Ovary (tissue), 9 donors: ENCODE results near the gene TMEM178A. TPM values are rescaled to one million over a fixed set of nuclear protein-coding genes. Genes with fewer than 3 reads are reported as not detected.

Experiments
- DNase-seq, 5 donors: peaks; one replicate each; pipeline ENCODE4 v3.0.0-alpha.2; 2019 to 2020
- H3K27ac ChIP-seq, 2 donors: fragments of 200-600 bp; one replicate each; pipeline versions ENCODE4 v1.5.1 to v1.8.0; 2019 to 2022
- H3K27me3 ChIP-seq: fragments of 200-600 bp; one replicate; pipeline ENCODE4 v1.8.0; 2022
- H3K36me3 ChIP-seq: fragments of 200-600 bp; sonication (generic); one replicate; pipeline ENCODE4 v1.5.1; 2019
- H3K4me1 ChIP-seq: one replicate; pipeline ENCODE4 v1.8.1; 2013; ENCODE audit warnings: mild to moderate bottlenecking, moderate library complexity; ENCODE audit not compliant: insufficient read depth
- H3K4me3 ChIP-seq: fragments of 200-600 bp; sonication (generic); one replicate; pipeline ENCODE4 v1.5.1; 2017
- H3K9me3 ChIP-seq, 2 donors: fragments of 200-600 bp in 1 of 2; sonication (generic) in 1 of 2; one replicate each; pipeline versions ENCODE4 v1.5.1 to v1.8.1; 2013 to 2019; ENCODE audit warnings: mild to moderate bottlenecking in 1 of 2, moderate library complexity in 1 of 2
- CTCF ChIP-seq, 3 donors: fragments of 450-650 bp in 2 of 3; fragments of 200-600 bp in 1 of 3; IDR thresholded peaks; one replicate each; pipeline versions ENCODE4 v1.5.1 to v1.8.0; 2016 to 2022; ENCODE audit warnings: antibody characterized with exemption in 3 of 3, mild to moderate bottlenecking in 1 of 3
- EP300 ChIP-seq: sonication (generic); formaldehyde crosslinking; IDR thresholded peaks from one replicate; pipeline ENCODE4 v1.6.1; 2017; ENCODE audit warnings: antibody characterized with exemption
- POLR2A ChIP-seq: fragments of 450-650 bp; IDR thresholded peaks from one replicate; pipeline ENCODE4 v1.6.1; 2017; ENCODE audit warnings: antibody characterized with exemption, mild to moderate bottlenecking, moderate library complexity
- WGBS, 3 donors: extraction: QIAGEN DNeasy Blood & Tissue Kit in 1 of 3; methylation state at CpG; one replicate each; pipeline versions ENCODE4 v1.1.5 to v1.1.7; 2013 to 2017; 5-methylcytosine and 5-hydroxymethylcytosine counted together
- intact Hi-C, 4 donors: fragments of 100-400 bp; cut with DNase I; formaldehyde crosslinking; loops; one replicate each; pipeline versions ENCODE4 v1.11.0 to v1.15.1; 2022 to 2023
- polyA plus RNA-seq, 2 donors: library from polyadenylated mRNA; stranded (reverse); fragments of 200-250 nt in 1 of 2; fragments of 350-450 nt in 1 of 2; fragmentation: Illumina TruSeq in 1 of 2; extraction: RNeasy Lipid Tissue Mini Kit (QIAGEN cat#74804) in 1 of 2; gene quantifications; one replicate each; pipeline ENCODE4 v1.2.3, GENCODE V29; 2013 to 2014
- total RNA-seq, 7 donors: library from RNA; depleted of rRNA in 2 of 7; stranded (reverse); fragments of >200 nt in 2 of 7; fragmentation: NEBNext Ultra II Directional in 3 of 7; extraction: Animal tissue kit (Norgen Biotek cat#: 25700) in 3 of 7; gene quantifications; one replicate each; pipeline versions ENCODE4 v1.1.0 to v1.2.4, GENCODE V29; 2016 to 2023
- donor health status: DM: no; HTN: no; CAD: no; lungs with moderate emphysema.
- donor health status: DM: no; HTN: no; CAD: no.
- donor health status: Bipolar disorder and iron deficiency.
- donor health status: DM: yes; HTN: yes; CAD: no.
- donor health status: DM: no; HTN: no; CAD: no.
- donor health status: DM: yes; HTN: yes; CAD: no.

The TMEM178A gene
- total and polyA plus RNA-seq, 9 donors, result 1.7 to 7.0 (median 2.6) TPM

GRCh38 chr2:39757156-39757555 lies 91.4 kb downstream of the TMEM178A start:
- DNase-seq, result no peak
- no peak overlapping the region for H3K27ac ChIP-seq
- H3K27me3 ChIP-seq, result no peaks in the 10 kb centered on the region
- no peaks in the 10 kb centered on the region for H3K36me3 ChIP-seq
- TF ChIP-seq POLR2A, result no peak
- TF ChIP-seq EP300, result no peak
- TF ChIP-seq CTCF (IDR thresholded peaks at IDR 0.05), result no peak
- intact Hi-C loops, result no loop called here
- H3K9me3 ChIP-seq, result no peaks in the 10 kb centered on the region
- no peaks in the 10 kb centered on the region for H3K4me1 ChIP-seq
- no peak overlapping the region for H3K4me3 ChIP-seq
- WGBS, 3 donors, result 91 to 95% (median 93%) methylated on average over 4 of the region's 4 CpGs

GRCh38 chr2:39762448-39762847 lies 96.7 kb downstream of the TMEM178A start:
- H3K36me3 ChIP-seq, result no peaks in the 10 kb centered on the region
- H3K4me1 ChIP-seq, result no peaks in the 10 kb centered on the region
- intact Hi-C loops, result no loop called here
- H3K27me3 ChIP-seq, result no peaks in the 10 kb centered on the region
- TF ChIP-seq POLR2A, result no peak
- TF ChIP-seq EP300, result no peak
- no peak for TF ChIP-seq CTCF (IDR thresholded peaks at IDR 0.05)
- DNase-seq, result no peak
- H3K4me3 ChIP-seq, result no peak overlapping the region
- 90 to 94% (median 93%) methylated on average over 2 of the region's 2 CpGs for WGBS, 3 donors
- no peak overlapping the region for H3K27ac ChIP-seq
- H3K9me3 ChIP-seq, result no peaks in the 10 kb centered on the region

Other genes starting within 250 kb of the TMEM178A start
- 10 to 100 TPM; 42.0 to 96.4 (median 55.0) TPM for gene MAP4K3, start 228.6 kb upstream of the TMEM178A start, total RNA-seq
- 10 to 100 TPM; 20.6 to 25.4 TPM for gene MAP4K3, start 228.6 kb upstream of the TMEM178A start, polyA plus RNA-seq
- 10 to 100 TPM; 11.4 to 22.0 (median 19.6) TPM for gene THUMPD2, start 113.3 kb downstream of the TMEM178A start, total RNA-seq
- 10 to 100 TPM; 10.5 to 16.3 TPM for gene THUMPD2, start 113.3 kb downstream of the TMEM178A start, polyA plus RNA-seq